Measurements from ENCODE around the gene PTMS.

PTMS gene

GRCh38 chr12:6790496-6791150 is 24.5 kb downstream of the PTMS start:
- DNase-seq, result no peak

GRCh38 chr12:6791931-6792520 is 25.9 kb downstream of the PTMS start:
- no peak for DNase-seq

GRCh38 chr12:6792522-6793201 is 26.5 kb downstream of the PTMS start:
- DNase-seq, result no peak

GRCh38 chr12:6795088-6795487 is 28.9 kb downstream of the PTMS start:
- no peak for DNase-seq

DNA sequence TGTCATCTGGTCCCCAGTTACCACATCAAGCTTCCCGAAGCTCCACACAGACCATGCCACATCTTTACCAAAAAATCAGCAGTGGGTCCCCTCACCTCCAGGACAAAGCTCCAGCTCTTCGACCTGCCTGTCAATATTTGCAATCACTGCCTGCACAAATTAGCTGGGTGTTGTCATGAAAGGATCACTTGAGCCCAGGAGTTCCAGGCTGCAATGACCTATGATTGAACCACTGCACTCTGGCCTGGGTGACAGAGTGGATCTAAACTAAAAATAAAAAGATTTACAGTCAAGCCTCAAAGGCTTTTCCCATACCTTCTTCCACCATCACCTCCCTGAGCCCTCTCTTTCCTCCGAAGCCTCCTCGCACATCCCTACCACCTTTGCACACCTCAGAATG is 30.4 kb downstream of the PTMS start:
- DNase-seq, result no peak

- no peak for DNase-seq
These were observed 33.0 kb downstream of the PTMS start for GRCh38 chr12:6799147-6799546.

DNA sequence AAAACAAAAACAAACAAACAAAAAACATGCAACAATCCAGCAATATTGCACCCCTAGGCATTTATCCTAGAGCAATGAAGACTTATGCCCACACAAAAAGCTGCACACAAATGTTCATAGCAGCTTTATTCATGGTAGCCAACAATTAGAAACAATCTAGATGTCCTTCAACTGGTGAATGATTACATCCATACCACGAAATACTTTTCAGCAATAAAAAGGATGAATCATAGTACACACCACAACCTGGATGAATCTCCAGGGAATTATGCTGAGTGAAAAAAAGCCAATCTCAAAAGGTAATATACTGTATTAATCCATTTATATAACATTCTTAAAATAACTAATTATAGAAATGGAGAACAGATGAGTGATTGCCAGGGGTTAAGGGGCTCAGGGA is 41.0 kb downstream of the PTMS start:
- no peak for DNase-seq

DNA sequence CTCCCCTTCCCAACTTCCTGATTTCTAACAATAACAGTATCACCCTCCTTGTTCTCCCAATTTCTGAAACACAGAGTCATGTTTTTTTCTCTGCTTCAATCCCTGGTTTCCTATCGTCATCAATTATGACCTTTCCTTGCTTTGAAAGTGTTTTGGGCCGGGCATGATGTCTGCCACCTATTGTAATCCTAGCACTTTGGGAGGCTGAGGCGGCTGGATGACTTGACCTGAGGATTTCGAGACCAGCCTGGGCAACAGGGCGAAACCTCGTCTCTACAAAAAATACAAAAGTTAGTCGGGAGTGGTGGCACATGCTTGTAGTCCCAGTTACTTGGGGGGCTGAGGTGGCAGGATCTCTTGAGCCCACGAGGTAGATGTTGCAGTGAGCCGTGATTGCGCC is 42.9 kb downstream of the PTMS start:
- DNase-seq, result no peak

GRCh38 chr12:6810758-6811157 is 44.6 kb downstream of the PTMS start:
- no peak for DNase-seq

- no peak for DNase-seq
These were observed 47.2 kb downstream of the PTMS start for GRCh38 chr12:6813363-6813762.

- no peak for DNase-seq
These were observed 50.4 kb downstream of the PTMS start for GRCh38 chr12:6816598-6816997.

DNA sequence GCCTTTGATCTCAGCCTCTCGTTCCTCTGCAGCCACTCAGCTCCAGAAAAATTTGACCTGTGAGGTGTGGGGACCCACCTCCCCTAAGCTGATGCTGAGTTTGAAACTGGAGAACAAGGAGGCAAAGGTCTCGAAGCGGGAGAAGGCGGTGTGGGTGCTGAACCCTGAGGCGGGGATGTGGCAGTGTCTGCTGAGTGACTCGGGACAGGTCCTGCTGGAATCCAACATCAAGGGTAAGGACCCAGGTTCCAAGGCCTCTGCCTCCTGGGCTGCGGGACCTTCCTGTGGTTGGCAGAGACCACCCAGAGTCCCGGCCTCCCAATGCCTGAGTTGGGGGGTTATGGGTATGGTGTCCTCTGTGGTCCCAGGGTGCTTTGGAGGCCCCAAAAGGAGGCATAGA is 50.9 kb downstream of the PTMS start:
- no peak for DNase-seq

- DNase-seq, result no peak
These were observed 51.5 kb downstream of the PTMS start for GRCh38 chr12:6817662-6818157.

DNA sequence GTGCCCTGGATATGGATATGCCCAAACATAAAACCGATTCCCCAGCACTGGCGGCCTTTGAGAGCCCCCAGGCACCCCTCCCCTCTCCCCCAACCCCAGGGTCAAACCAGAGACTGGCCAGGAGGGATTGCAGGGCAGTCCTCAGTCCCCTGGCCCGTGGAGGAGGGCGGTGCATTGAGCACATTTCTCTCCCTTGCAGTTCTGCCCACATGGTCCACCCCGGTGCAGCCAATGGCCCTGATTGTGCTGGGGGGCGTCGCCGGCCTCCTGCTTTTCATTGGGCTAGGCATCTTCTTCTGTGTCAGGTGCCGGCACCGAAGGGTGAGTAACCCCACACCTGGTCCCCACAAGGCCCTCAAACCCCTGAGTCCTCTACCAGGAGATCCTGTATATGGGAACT is 52.1 kb downstream of the PTMS start:
- DNase-seq, result no peak

DNA sequence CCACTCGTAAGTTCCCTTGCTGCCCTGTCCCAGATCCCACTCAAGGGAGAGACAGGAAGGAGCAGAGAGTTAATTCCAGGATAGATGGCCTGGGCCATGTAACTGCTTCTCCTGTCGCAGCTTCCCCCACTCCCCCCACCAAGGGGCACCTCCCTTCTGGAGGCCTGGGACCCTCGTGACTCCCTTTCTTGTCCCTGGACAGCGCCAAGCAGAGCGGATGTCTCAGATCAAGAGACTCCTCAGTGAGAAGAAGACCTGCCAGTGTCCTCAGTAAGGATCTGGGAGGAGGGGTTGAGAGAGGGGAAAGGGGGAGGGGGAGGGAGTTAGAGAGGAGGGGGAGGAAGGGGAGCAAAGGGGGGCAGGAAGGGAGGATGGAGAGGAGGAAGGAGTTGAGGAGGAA is 52.5 kb downstream of the PTMS start:
- no peak for DNase-seq

DNA sequence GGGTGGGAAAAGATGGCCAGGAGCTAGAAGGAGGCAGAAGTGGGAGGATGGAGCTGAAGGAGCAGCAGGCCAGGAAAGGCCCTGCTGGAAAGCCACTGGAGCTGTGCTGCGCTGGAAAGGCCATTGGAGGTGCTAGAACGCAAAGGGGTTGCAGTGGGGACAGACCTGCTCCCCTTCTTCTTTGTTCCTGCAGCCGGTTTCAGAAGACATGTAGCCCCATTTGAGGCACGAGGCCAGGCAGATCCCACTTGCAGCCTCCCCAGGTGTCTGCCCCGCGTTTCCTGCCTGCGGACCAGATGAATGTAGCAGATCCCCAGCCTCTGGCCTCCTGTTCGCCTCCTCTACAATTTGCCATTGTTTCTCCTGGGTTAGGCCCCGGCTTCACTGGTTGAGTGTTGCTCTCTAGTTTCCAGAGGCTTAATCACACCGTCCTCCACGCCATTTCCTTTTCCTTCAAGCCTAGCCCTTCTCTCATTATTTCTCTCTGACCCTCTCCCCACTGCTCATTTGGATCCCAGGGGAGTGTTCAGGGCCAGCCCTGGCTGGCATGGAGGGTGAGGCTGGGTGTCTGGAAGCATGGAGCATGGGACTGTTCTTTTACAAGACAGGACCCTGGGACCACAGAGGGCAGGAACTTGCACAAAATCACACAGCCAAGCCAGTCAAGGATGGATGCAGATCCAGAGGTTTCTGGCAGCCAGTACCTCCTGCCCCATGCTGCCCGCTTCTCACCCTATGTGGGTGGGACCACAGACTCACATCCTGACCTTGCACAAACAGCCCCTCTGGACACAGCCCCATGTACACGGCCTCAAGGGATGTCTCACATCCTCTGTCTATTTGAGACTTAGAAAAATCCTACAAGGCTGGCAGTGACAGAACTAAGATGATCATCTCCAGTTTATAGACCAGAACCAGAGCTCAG is 53.2 kb downstream of the PTMS start:
- no peak for DNase-seq

GRCh38 chr12:6820166-6820565 is 54.0 kb downstream of the PTMS start:
- DNase-seq, result no peak

Measured in SW 1271 (cell line).